ENCODE results near the gene C14orf119.

Gene C14orf119

GRCh38 chr14:23068789-23069412 lies 26.4 kb upstream of the C14orf119 start:
- no peaks in the 10 kb centered on the region for H3K9me3 ChIP-seq
- peaks cover 63% of the 10 kb centered on the region for H3K36me3 ChIP-seq
- no peaks in the 10 kb centered on the region for H3K27me3 ChIP-seq
- DNase-seq = peak; percentile 84
- TF ChIP-seq CTCF (IDR thresholded peaks at IDR 0.05; ENCODE audit: low read depth, low read length) = peak; percentile 100
- peaks cover 23% of the 10 kb centered on the region for H3K4me1 ChIP-seq
- peak overlapping the region; percentile 23 for H3K4me3 ChIP-seq (ENCODE audit: low read depth, low read length)

- no peak for DNase-seq
- TF ChIP-seq CTCF (IDR thresholded peaks at IDR 0.05; ENCODE audit: low read depth, low read length) = no peak
- Histone ChIP-seq H3K27me3 (no peaks in the 10 kb centered on the region), H3K4me3 (ENCODE audit: low read depth, low read length) (peak overlapping the region; percentile 12; the same call in 1 of the 2 replicates), H3K4me1 (peaks cover 23% of the 10 kb centered on the region), H3K9me3 (no peaks in the 10 kb centered on the region), H3K36me3 (peaks cover 61% of the 10 kb centered on the region)
Measured at GRCh38 chr14:23069413-23069806, 25.9 kb upstream of the C14orf119 start.

GRCh38 chr14:23070262-23071129 lies 24.8 kb upstream of the C14orf119 start:
- Histone ChIP-seq H3K27me3 (no peaks in the 10 kb centered on the region), H3K36me3 (peaks cover 57% of the 10 kb centered on the region), H3K4me1 (peaks cover 23% of the 10 kb centered on the region), H3K4me3 (ENCODE audit: low read depth, low read length) (peak overlapping the region; percentile 99), H3K9me3 (no peaks in the 10 kb centered on the region)
- TF ChIP-seq CTCF (IDR thresholded peaks at IDR 0.05; ENCODE audit: low read depth, low read length) = no peak
- no peak for DNase-seq

- TF ChIP-seq CTCF (IDR thresholded peaks at IDR 0.05; ENCODE audit: low read depth, low read length) = no peak
- H3K4me1 ChIP-seq = peaks cover 23% of the 10 kb centered on the region
- peak overlapping the region; percentile 99 for H3K4me3 ChIP-seq (ENCODE audit: low read depth, low read length)
- no peaks in the 10 kb centered on the region for H3K9me3 ChIP-seq
- peaks cover 56% of the 10 kb centered on the region for H3K36me3 ChIP-seq
- no peaks in the 10 kb centered on the region for H3K27me3 ChIP-seq
- peak; percentile 89 for DNase-seq
Measured at GRCh38 chr14:23071244-23071920, 23.9 kb upstream of the C14orf119 start.

- peaks cover 57% of the 10 kb centered on the region for H3K36me3 ChIP-seq
Measured at GRCh38 chr14:23071921-23072539, 23.3 kb upstream of the C14orf119 start.

More at GRCh38 chr14:23071921-23072539, 23.3 kb upstream of the C14orf119 start:
- no peaks in the 10 kb centered on the region for H3K27me3 ChIP-seq
- no peak for TF ChIP-seq CTCF (IDR thresholded peaks at IDR 0.05; ENCODE audit: low read depth, low read length)
- H3K4me1 ChIP-seq = peaks cover 23% of the 10 kb centered on the region
- no peak for DNase-seq
- H3K9me3 ChIP-seq = no peaks in the 10 kb centered on the region
- peak overlapping the region; percentile 99 for H3K4me3 ChIP-seq (ENCODE audit: low read depth, low read length)

Data from BE2C (cell line).